ENCODE results near the gene C6orf15.

DNA sequence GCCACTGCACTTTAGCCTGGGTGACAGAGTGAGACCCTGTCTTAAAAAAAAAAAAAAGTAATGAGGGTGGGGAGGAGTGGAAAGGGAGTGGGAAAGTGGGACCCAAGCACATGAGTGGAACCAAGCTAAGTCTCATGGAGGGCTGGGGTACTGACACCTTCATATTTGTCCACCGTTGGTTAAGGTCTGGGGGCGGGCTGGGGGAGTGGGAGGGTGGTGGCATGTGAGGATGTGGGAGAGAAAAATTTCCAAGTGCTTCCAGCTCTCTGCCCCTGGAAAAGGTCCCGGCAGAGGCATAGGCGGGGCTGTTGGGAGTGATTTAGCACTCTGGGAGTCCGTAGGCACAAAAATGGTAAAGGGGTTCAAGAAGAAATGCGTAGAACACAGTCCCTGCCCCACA lies 20.4 kb upstream of the C6orf15 start:
- no peak for TF ChIP-seq EZH2 (IDR thresholded peaks at IDR 0.05; ENCODE audit: borderline replicate concordance, insufficient read depth, low read length, poor library complexity, severe bottlenecking)
- TF ChIP-seq, protein P1, sequence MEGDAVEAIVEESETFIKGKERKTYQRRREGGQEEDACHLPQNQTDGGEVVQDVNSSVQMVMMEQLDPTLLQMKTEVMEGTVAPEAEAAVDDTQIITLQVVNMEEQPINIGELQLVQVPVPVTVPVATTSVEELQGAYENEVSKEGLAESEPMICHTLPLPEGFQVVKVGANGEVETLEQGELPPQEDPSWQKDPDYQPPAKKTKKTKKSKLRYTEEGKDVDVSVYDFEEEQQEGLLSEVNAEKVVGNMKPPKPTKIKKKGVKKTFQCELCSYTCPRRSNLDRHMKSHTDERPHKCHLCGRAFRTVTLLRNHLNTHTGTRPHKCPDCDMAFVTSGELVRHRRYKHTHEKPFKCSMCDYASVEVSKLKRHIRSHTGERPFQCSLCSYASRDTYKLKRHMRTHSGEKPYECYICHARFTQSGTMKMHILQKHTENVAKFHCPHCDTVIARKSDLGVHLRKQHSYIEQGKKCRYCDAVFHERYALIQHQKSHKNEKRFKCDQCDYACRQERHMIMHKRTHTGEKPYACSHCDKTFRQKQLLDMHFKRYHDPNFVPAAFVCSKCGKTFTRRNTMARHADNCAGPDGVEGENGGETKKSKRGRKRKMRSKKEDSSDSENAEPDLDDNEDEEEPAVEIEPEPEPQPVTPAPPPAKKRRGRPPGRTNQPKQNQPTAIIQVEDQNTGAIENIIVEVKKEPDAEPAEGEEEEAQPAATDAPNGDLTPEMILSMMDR (IDR thresholded peaks at IDR 0.05; ENCODE audit: poor library complexity, severe bottlenecking) = no peak
- TF ChIP-seq, protein P2, sequence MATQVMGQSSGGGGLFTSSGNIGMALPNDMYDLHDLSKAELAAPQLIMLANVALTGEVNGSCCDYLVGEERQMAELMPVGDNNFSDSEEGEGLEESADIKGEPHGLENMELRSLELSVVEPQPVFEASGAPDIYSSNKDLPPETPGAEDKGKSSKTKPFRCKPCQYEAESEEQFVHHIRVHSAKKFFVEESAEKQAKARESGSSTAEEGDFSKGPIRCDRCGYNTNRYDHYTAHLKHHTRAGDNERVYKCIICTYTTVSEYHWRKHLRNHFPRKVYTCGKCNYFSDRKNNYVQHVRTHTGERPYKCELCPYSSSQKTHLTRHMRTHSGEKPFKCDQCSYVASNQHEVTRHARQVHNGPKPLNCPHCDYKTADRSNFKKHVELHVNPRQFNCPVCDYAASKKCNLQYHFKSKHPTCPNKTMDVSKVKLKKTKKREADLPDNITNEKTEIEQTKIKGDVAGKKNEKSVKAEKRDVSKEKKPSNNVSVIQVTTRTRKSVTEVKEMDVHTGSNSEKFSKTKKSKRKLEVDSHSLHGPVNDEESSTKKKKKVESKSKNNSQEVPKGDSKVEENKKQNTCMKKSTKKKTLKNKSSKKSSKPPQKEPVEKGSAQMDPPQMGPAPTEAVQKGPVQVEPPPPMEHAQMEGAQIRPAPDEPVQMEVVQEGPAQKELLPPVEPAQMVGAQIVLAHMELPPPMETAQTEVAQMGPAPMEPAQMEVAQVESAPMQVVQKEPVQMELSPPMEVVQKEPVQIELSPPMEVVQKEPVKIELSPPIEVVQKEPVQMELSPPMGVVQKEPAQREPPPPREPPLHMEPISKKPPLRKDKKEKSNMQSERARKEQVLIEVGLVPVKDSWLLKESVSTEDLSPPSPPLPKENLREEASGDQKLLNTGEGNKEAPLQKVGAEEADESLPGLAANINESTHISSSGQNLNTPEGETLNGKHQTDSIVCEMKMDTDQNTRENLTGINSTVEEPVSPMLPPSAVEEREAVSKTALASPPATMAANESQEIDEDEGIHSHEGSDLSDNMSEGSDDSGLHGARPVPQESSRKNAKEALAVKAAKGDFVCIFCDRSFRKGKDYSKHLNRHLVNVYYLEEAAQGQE (IDR thresholded peaks at IDR 0.05; ENCODE audit: borderline replicate concordance) = no peak
- no peak for TF ChIP-seq EP300 (conservative IDR thresholded peaks at IDR 0.05; ENCODE audit: poor library complexity, severe bottlenecking)
- TF ChIP-seq TAF1 (IDR thresholded peaks at IDR 0.05; ENCODE audit: low read depth) = no peak
- TF ChIP-seq POLR2AphosphoS5 (IDR thresholded peaks at IDR 0.05) = no peak
- TF ChIP-seq SMC3 (conservative IDR thresholded peaks at IDR 0.05; ENCODE audit: poor library complexity) = no peak
